A673 (cell line): ENCODE results near the gene NKD1. TPM values are rescaled to one million over a fixed set of nuclear protein-coding genes. Genes with fewer than 3 reads are reported as not detected.

ENCODE experiments used
- BruUV-seq: library from RNA; stranded (reverse); fragments of 400-500 nt; replicated peaks from 2 replicates; lab custom pipeline; 2021; lab: Mats Ljungman, UMichigan
- CTCF ChIA-PET: fragments of 300-600 bp; sonication (Branson Sonifier 250); formaldehyde crosslinking; loops from one replicate; lab custom pipeline; 2022; ENCODE audit warnings: antibody characterized with exemption; lab: Charles Lee
- POLR2A ChIA-PET: fragments of 300-600 bp; sonication (Branson Sonifier 250); formaldehyde crosslinking; loops from one replicate; lab custom pipeline; 2022; ENCODE audit warnings: antibody characterized with exemption; ENCODE audit not compliant: low non-redundant PET; lab: Charles Lee
- DNase-seq: peaks from one replicate; pipeline ENCODE4 v3.0.0-alpha.2; 2015; ENCODE audit warnings: low spot score
- H3K27ac ChIP-seq: fragments of 200-600 bp; sonication (generic); 2 replicates; pipeline ENCODE4 v1.5.1; 2016; ENCODE audit warnings: mixed run types, low read depth, mild to moderate bottlenecking, mixed read lengths, antibody characterized with exemption, low read length; ENCODE audit not compliant: poor library complexity, severe bottlenecking
- H3K27me3 ChIP-seq: fragments of 200-600 bp; sonication (generic); replicated peaks from 2 replicates; pipeline ENCODE4 v1.6.1; 2017; ENCODE audit warnings: mixed run types, low read depth, mild to moderate bottlenecking, mixed read lengths, antibody characterized with exemption, low read length; ENCODE audit not compliant: insufficient read depth, poor library complexity
- H3K36me3 ChIP-seq: fragments of 200-600 bp; sonication (generic); 2 replicates; pipeline ENCODE4 v1.6.1; 2016; ENCODE audit warnings: mixed run types, mild to moderate bottlenecking, mixed read lengths, antibody characterized with exemption, low read length; ENCODE audit not compliant: insufficient read depth, poor library complexity, severe bottlenecking
- H3K4me1 ChIP-seq: fragments of 200-600 bp; sonication (generic); 2 replicates; pipeline ENCODE4 v1.6.1; 2017; ENCODE audit warnings: mixed run types, mild to moderate bottlenecking, mixed read lengths, antibody characterized with exemption, low read length; ENCODE audit not compliant: insufficient read depth, poor library complexity, severe bottlenecking
- H3K4me3 ChIP-seq: fragments of 200-600 bp; sonication (generic); 2 replicates; pipeline ENCODE4 v1.5.1; 2016; ENCODE audit warnings: low read depth, mixed run types, mild to moderate bottlenecking, mixed read lengths, low read length; ENCODE audit not compliant: poor library complexity, severe bottlenecking
- H3K9me3 ChIP-seq: fragments of 200-600 bp; sonication (generic); 2 replicates; pipeline ENCODE4 v1.6.1; 2016; ENCODE audit warnings: mixed run types, low read depth, mild to moderate bottlenecking, mixed read lengths, antibody characterized with exemption, low read length; ENCODE audit not compliant: poor library complexity, severe bottlenecking
- EZH2 ChIP-seq: fragments of 200-600 bp; sonication (generic); IDR thresholded peaks from 2 replicates; pipeline ENCODE4 v1.6.1; 2017; ENCODE audit warnings: borderline replicate concordance, low read depth, mild to moderate bottlenecking, mixed read lengths, antibody characterized with exemption, low read length; ENCODE audit not compliant: poor library complexity, severe bottlenecking
- intact Hi-C: fragments of 100-400 bp; cut with micrococcal nuclease; formaldehyde crosslinking; loops from one replicate; pipeline ENCODE4 v1.10.0; 2022; ENCODE audit not compliant: unreplicated experiment
- total RNA-seq: library from RNA; stranded (reverse); gene quantifications from 2 replicates; pipeline ENCODE4 v1.2.3, GENCODE V29; 2021
- TF ChIP-seq, protein P1 (sequence below): fragments of 300-800, 200-600 bp; sonication (generic); conservative IDR thresholded peaks from 2 replicates; pipeline ENCODE4 v1.5.1; 2017; ENCODE audit warnings: low read depth, mild to moderate bottlenecking, antibody characterized with exemption, low read length, moderate library complexity, mixed read lengths

NKD1 gene
- total RNA-seq, 1 experiment from 2014 or later, result 1.1 TPM

GRCh38 chr16:50681021-50681885 is 133.1 kb downstream of the NKD1 start, which contains the start of gene SNX20:
SNX20 (minus strand) TSS chr16:50681312; CDS start chr16:50677526, 3,786 bp downstream.
- no peaks in the 10 kb centered on the region for H3K9me3 ChIP-seq
- TF ChIP-seq EZH2, result no peak
- TF ChIP-seq, protein P1, sequence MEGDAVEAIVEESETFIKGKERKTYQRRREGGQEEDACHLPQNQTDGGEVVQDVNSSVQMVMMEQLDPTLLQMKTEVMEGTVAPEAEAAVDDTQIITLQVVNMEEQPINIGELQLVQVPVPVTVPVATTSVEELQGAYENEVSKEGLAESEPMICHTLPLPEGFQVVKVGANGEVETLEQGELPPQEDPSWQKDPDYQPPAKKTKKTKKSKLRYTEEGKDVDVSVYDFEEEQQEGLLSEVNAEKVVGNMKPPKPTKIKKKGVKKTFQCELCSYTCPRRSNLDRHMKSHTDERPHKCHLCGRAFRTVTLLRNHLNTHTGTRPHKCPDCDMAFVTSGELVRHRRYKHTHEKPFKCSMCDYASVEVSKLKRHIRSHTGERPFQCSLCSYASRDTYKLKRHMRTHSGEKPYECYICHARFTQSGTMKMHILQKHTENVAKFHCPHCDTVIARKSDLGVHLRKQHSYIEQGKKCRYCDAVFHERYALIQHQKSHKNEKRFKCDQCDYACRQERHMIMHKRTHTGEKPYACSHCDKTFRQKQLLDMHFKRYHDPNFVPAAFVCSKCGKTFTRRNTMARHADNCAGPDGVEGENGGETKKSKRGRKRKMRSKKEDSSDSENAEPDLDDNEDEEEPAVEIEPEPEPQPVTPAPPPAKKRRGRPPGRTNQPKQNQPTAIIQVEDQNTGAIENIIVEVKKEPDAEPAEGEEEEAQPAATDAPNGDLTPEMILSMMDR, result no peak
- H3K4me1 ChIP-seq, result no peaks in the 10 kb centered on the region
- H3K36me3 ChIP-seq, result no peaks in the 10 kb centered on the region
- no peak within 1 kb of the TSS for H3K27ac ChIP-seq
- ChIA-PET CTCF (interaction anchor here (0.6 kb wide), 1 partner anchor 355 kb away, joined by 4 read pairs; no protein-coding TSS in a partner anchor), POLR2A (no interaction called here)
- H3K4me3 ChIP-seq, result no peak within 1 kb of the TSS
- BruUV-seq, result no TSS peak
- intact Hi-C loops, result no loop called here
- H3K27me3 ChIP-seq, result no peaks in the 10 kb centered on the region
- DNase-seq, result no peak

DNA sequence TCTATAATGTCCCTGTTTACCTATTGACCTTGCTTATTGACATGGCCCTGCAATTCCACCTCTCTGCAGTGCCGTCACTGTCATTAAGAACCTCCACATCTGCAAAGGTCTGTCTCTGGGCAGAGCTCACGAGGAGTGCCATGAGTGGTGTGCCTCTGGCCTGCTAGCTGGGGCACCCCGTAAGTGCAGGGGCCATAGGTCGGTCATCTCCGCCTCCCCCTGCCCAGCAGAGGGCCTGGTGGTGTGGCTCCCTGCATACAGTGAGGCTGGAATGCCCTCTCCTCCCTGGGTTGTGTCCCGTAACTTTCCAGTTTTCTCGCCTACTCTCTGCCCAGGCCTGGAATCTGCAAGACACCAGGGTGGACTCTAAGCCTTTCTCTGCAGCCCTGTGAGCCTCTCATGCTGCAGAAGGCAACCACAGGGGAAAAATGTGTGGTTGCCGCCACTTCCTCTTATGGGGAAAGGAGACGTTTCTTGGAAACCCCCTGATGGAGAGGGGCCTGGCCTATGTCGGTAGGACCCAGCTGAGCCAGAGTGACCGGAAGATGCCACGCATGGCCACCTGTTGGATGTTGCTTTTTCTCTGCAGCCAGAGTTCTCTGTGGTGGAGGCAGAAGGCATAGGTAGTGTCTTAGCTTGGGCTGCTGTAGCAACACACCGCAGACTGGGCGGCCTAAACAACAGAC is 135.6 kb downstream of the NKD1 start:
- Histone ChIP-seq H3K36me3 (no peaks in the 10 kb centered on the region), H3K27ac (no peak overlapping the region), H3K27me3 (peaks cover 6% of the 10 kb centered on the region), H3K9me3 (no peaks in the 10 kb centered on the region), H3K4me3 (no peak overlapping the region), H3K4me1 (no peaks in the 10 kb centered on the region)
- TF ChIP-seq, protein P1, result no peak
- no TSS peak for BruUV-seq
- CTCF ChIA-PET, result no interaction called here
- intact Hi-C loops, result no loop called here
- POLR2A ChIA-PET, result no interaction called here
- DNase-seq, result no peak

GRCh38 chr16:50684823-50685461 is 136.7 kb downstream of the NKD1 start:
- no peak for DNase-seq
- H3K4me1 ChIP-seq, result no peaks in the 10 kb centered on the region
- CTCF ChIA-PET, result interaction anchor here (1.2 kb wide), 1 partner anchor 8 kb away, joined by 6 read pairs; no protein-coding TSS in a partner anchor
- H3K36me3 ChIP-seq, result no peaks in the 10 kb centered on the region
- H3K27me3 ChIP-seq, result peaks cover 8% of the 10 kb centered on the region
- H3K27ac ChIP-seq, result no peak overlapping the region
- POLR2A ChIA-PET, result no interaction called here
- TF ChIP-seq, protein P1, result no peak
- TF ChIP-seq EZH2, result no peak
- no TSS peak for BruUV-seq
- intact Hi-C loops, result no loop called here
- H3K9me3 ChIP-seq, result no peaks in the 10 kb centered on the region
- H3K4me3 ChIP-seq, result no peak overlapping the region
